Activated CD8-positive, alpha-beta T cell treated with anti-CD3 and anti-CD28 coated beads for 36 hours (primary cell): ENCODE data around the gene HOXD8. TPM values are rescaled to one million over a fixed set of nuclear protein-coding genes. Genes with fewer than 3 reads are reported as not detected.

Experiments used
- ATAC-seq: fragments of 200-7000 bp; cut with Tn5 transposase; one replicate; pipeline ENCODE4 v1.10.0; 2021; ENCODE audit warnings: mild to moderate bottlenecking, moderate library complexity
- CTCF ChIA-PET: fragments of 350-600 bp; sonication (Branson Sonifier 250); formaldehyde crosslinking; loops from one replicate; lab custom pipeline; 2021; ENCODE audit warnings: antibody characterized with exemption; lab: Charles Lee
- POLR2A ChIA-PET: fragments of 350-600 bp; sonication (Branson Sonifier 250); formaldehyde crosslinking; loops from one replicate; lab custom pipeline; 2021; ENCODE audit warnings: antibody characterized with exemption; lab: Charles Lee
- DNase-seq: peaks from one replicate; pipeline ENCODE4 v3.0.0-alpha.2; 2020
- H3K27ac Mint-ChIP-seq: one replicate; pipeline ENCODE4 v1.8.0; 2021; ENCODE audit warnings: mild to moderate bottlenecking, mixed read lengths
- H3K27me3 Mint-ChIP-seq: one replicate; pipeline ENCODE4 v1.8.0; 2021; ENCODE audit warnings: mixed read lengths
- H3K36me3 Mint-ChIP-seq: one replicate; pipeline ENCODE4 v1.8.0; 2021; ENCODE audit warnings: low read depth, mixed read lengths
- H3K4me1 Mint-ChIP-seq: one replicate; pipeline ENCODE4 v1.8.0; 2021; ENCODE audit warnings: low read depth, mixed read lengths
- H3K4me3 Mint-ChIP-seq: one replicate; pipeline ENCODE4 v1.8.0; 2021; ENCODE audit warnings: mild to moderate bottlenecking, moderate library complexity, mixed read lengths
- H3K9me3 Mint-ChIP-seq: one replicate; pipeline ENCODE4 v1.8.0; 2021; ENCODE audit warnings: mixed read lengths
- CTCF ChIP-seq: fragments of 200-600 bp; IDR thresholded peaks from one replicate; pipeline ENCODE4 v1.8.0; 2022; ENCODE audit warnings: antibody characterized with exemption, mild to moderate bottlenecking
- intact Hi-C: fragments of 100-400 bp; cut with micrococcal nuclease; formaldehyde crosslinking; loops from one replicate; pipeline ENCODE4 v1.10.0; 2022
- total RNA-seq, 2 experiments: library from RNA; stranded (reverse); gene quantifications; one replicate each; pipeline ENCODE4 v1.2.3, GENCODE V29; 2021

The HOXD8 gene
- total RNA-seq, 2 experiments from 2014 or later: not detected

- Mint-ChIP-seq H3K27ac (no peak overlapping the region), H3K4me3 (no peak overlapping the region), H3K36me3 (peaks cover 1% of the 10 kb centered on the region), H3K27me3 (peaks cover 89% of the 10 kb centered on the region), H3K4me1 (peaks cover 8% of the 10 kb centered on the region), H3K9me3 (peaks cover 6% of the 10 kb centered on the region)
- intact Hi-C loops: no loop called here
- CTCF ChIA-PET: interaction anchor here (0.7 to 5.2 kb wide), 4 partner anchors 9 to 16 kb away, joined by 3 to 28 read pairs (median 4); no protein-coding TSS in a partner anchor
- POLR2A ChIA-PET: interaction anchor here (0.6 to 0.8 kb wide), 2 partner anchors 14 to 80 kb away, joined by 3 read pairs; no protein-coding TSS in a partner anchor
- DNase-seq: no peak
- TF ChIP-seq CTCF: no peak
- no peak for ATAC-seq
Observed at GRCh38 chr2:176114120-176114929, 15.2 kb upstream of the HOXD8 start.

GRCh38 chr2:176114930-176115625 lies 14.4 kb upstream of the HOXD8 start:
- Mint-ChIP-seq H3K4me1 (peaks cover 7% of the 10 kb centered on the region), H3K9me3 (peaks cover 6% of the 10 kb centered on the region), H3K27ac (no peak overlapping the region), H3K27me3 (peaks cover 88% of the 10 kb centered on the region), H3K4me3 (no peak overlapping the region), H3K36me3 (no peaks in the 10 kb centered on the region)
- no peak for TF ChIP-seq CTCF
- intact Hi-C loops: no loop called here
- ChIA-PET POLR2A (interaction anchor here (0.6 to 0.8 kb wide), 2 partner anchors 14 to 79 kb away, joined by 3 read pairs; no protein-coding TSS in a partner anchor), CTCF (interaction anchor here (1.3 to 5.2 kb wide), 2 partner anchors 12 to 16 kb away, joined by 3 to 28 read pairs; no protein-coding TSS in a partner anchor)
- DNase-seq (no peak), ATAC-seq (no peak)

GRCh38 chr2:176115883-176116813 lies 13.4 kb upstream of the HOXD8 start, which contains the start of gene HOXD10:
HOXD10 (plus strand) TSS chr2:176116778; CDS start chr2:176116834, 56 bp downstream.
- ChIA-PET CTCF (interaction anchor here (5.2 kb wide), 1 partner anchor 11 kb away, joined by 28 read pairs; no protein-coding TSS in a partner anchor), POLR2A (no interaction called here)
- Mint-ChIP-seq H3K9me3 (peaks cover 6% of the 10 kb centered on the region), H3K27me3 (peaks cover 89% of the 10 kb centered on the region), H3K4me3 (no peak within 1 kb of the TSS), H3K4me1 (peaks cover 5% of the 10 kb centered on the region), H3K36me3 (no peaks in the 10 kb centered on the region), H3K27ac (no peak within 1 kb of the TSS)
- ATAC-seq (no peak), DNase-seq (no peak)
- intact Hi-C loops: no loop called here
- TF ChIP-seq CTCF: no peak

GRCh38 chr2:176117162-176117822 lies 12.2 kb upstream of the HOXD8 start:
- Mint-ChIP-seq H3K4me1 (peaks cover 4% of the 10 kb centered on the region), H3K27me3 (peaks cover 82% of the 10 kb centered on the region), H3K27ac (no peak overlapping the region), H3K36me3 (no peaks in the 10 kb centered on the region), H3K9me3 (peaks cover 6% of the 10 kb centered on the region), H3K4me3 (no peak overlapping the region)
- DNase-seq (no peak), ATAC-seq (no peak)
- CTCF ChIA-PET: interaction anchor here (1.0 to 5.2 kb wide), 2 partner anchors 9 to 1031 kb away, joined by 3 to 28 read pairs; no protein-coding TSS in a partner anchor
- TF ChIP-seq CTCF: no peak
- intact Hi-C loops: no loop called here
- POLR2A ChIA-PET: no interaction called here
